Measurements from ENCODE around the gene RORB. TPM values are rescaled to one million over a fixed set of nuclear protein-coding genes. Genes with fewer than 3 reads are reported as not detected.

The RORB gene
- polyA plus RNA-seq, 1 donor from 2014 or later = 0.77 TPM

GRCh38 chr9:74645007-74645639, 148.0 kb downstream of the RORB start:
- Histone ChIP-seq H4K20me1 (ENCODE audit: insufficient read depth) (no peaks in the 10 kb centered on the region), H3K36me3 (ENCODE audit: insufficient read depth, low read length) (no peaks in the 10 kb centered on the region), H3K27me3 (ENCODE audit: insufficient read depth, low read depth, low read length) (no peaks in the 10 kb centered on the region), H3K4me3 (ENCODE audit: low read length) (no peak overlapping the region), H3K27ac (ENCODE audit: low read length) (no peak overlapping the region), H2AFZ (ENCODE audit: low read depth, low read length) (no peak overlapping the region), H3K79me2 (replicated peaks; ENCODE audit: insufficient read depth, low read length) (no peaks in the 10 kb centered on the region), H3K9me3 (ENCODE audit: low read length) (no peaks in the 10 kb centered on the region), H3F3A (ENCODE audit: insufficient read depth, low read length, poor library complexity, severe bottlenecking) (no peaks in the 10 kb centered on the region), H3K9ac (ENCODE audit: low read length) (no peak overlapping the region), H3K9me2 (ENCODE audit: insufficient read depth, low read length) (no peaks in the 10 kb centered on the region), H3K4me2 (ENCODE audit: low read length) (no peak overlapping the region)
- TF ChIP-seq SMC3 (conservative IDR thresholded peaks at IDR 0.05; ENCODE audit: poor library complexity) = peak; percentile 69
- peak; percentile 70 for TF ChIP-seq CTCF (IDR thresholded peaks at IDR 0.05; ENCODE audit: poor library complexity, severe bottlenecking)
- TF ChIP-seq RAD21 (conservative IDR thresholded peaks at IDR 0.05) = peak; percentile 66
- no peak for TF ChIP-seq EZH2 (IDR thresholded peaks at IDR 0.05; ENCODE audit: borderline replicate concordance, insufficient read depth, low read length, poor library complexity, severe bottlenecking)
- no peak for TF ChIP-seq EP300 (conservative IDR thresholded peaks at IDR 0.05; ENCODE audit: poor library complexity, severe bottlenecking)

DNA sequence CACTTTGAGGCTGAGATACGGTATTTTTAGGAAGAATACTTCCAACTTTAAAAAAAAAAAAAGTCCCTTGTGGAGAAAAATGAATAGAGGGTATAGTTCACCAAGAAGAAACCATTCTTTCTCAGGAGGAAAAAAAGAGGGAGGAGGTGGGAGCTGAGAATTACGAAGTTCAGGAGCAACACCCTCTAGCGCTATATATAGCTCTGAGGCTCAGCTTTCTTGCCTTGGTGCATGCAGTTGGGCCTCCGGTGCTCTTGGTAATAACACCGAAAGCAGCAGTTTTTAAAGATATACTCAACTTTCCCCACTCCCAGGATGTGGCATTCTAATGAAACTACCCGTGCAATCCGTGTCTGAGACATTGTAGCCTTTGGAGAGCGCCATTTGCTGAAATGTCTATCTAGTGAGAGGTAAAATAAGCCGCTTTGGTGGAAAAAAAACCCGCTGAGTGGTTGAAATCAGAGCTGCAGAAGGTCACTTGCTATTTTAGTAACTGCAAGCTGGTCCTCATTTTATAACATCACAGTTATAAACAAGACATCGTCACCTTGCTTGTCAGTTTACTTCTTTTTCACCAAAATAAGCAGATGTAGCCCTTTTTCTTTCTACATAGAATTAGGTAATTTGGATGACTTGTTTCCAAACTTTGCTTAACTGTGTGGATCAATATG, 156.4 kb downstream of the RORB start:
- TF ChIP-seq EP300 (conservative IDR thresholded peaks at IDR 0.05; ENCODE audit: poor library complexity, severe bottlenecking) (no peak), MXI1 (conservative IDR thresholded peaks at IDR 0.05; ENCODE audit: poor library complexity, severe bottlenecking) (no peak), TAF1 (IDR thresholded peaks at IDR 0.05; ENCODE audit: low read depth) (no peak), POLR2AphosphoS5 (IDR thresholded peaks at IDR 0.05) (no peak), EZH2 (IDR thresholded peaks at IDR 0.05; ENCODE audit: borderline replicate concordance, insufficient read depth, low read length, poor library complexity, severe bottlenecking) (no peak), RAD21 (conservative IDR thresholded peaks at IDR 0.05) (no peak), CTCF (IDR thresholded peaks at IDR 0.05; ENCODE audit: poor library complexity, severe bottlenecking) (no peak)
- H3K9me3 ChIP-seq (ENCODE audit: low read length) = no peaks in the 10 kb centered on the region
- H3K4me3 ChIP-seq (ENCODE audit: low read length) = no peak overlapping the region
- H4K20me1 ChIP-seq (ENCODE audit: insufficient read depth) = no peaks in the 10 kb centered on the region
- H2AFZ ChIP-seq (ENCODE audit: low read depth, low read length) = no peak overlapping the region
- no peaks in the 10 kb centered on the region for H3K9me2 ChIP-seq (ENCODE audit: insufficient read depth, low read length)
- no peak overlapping the region for H3K27ac ChIP-seq (ENCODE audit: low read length)
- H3K9ac ChIP-seq (ENCODE audit: low read length) = no peak overlapping the region
- H3K79me2 ChIP-seq (replicated peaks; ENCODE audit: insufficient read depth, low read length) = no peaks in the 10 kb centered on the region
- no peaks in the 10 kb centered on the region for H3F3A ChIP-seq (ENCODE audit: insufficient read depth, low read length, poor library complexity, severe bottlenecking)
- no peaks in the 10 kb centered on the region for H3K36me3 ChIP-seq (ENCODE audit: insufficient read depth, low read length)
- H3K27me3 ChIP-seq (ENCODE audit: insufficient read depth, low read depth, low read length) = no peaks in the 10 kb centered on the region
- no peak overlapping the region for H3K4me2 ChIP-seq (ENCODE audit: low read length)

Data from neural cell (in vitro differentiated cells).